MCF 10A (cell line): Measurements from ENCODE around the gene RORB. TPM values are rescaled to one million over a fixed set of nuclear protein-coding genes. Genes with fewer than 3 reads are reported as not detected.

ENCODE experiments used
- BruUV-seq: library from RNA; stranded (reverse); fragments of 400-500 nt; replicated peaks from 2 replicates; lab custom pipeline; 2021; lab: Mats Ljungman, UMichigan
- CTCF ChIA-PET: fragments of 300-600 bp; sonication (Branson Sonifier 250); formaldehyde crosslinking; extraction: SDS; loops from one replicate; lab custom pipeline; 2021; ENCODE audit warnings: antibody characterized with exemption, inconsistent platforms; lab: Yijun Ruan, JAX
- POLR2A ChIA-PET: fragments of 300-600, 350-650 bp; sonication (Branson Sonifier 250); formaldehyde crosslinking; extraction: SDS; loops from one replicate; lab custom pipeline; 2020; ENCODE audit warnings: antibody characterized with exemption, inconsistent platforms; lab: Yijun Ruan, JAX
- DNase-seq: peaks from one replicate; pipeline ENCODE4 v3.0.0-alpha.2; 2018; ENCODE audit not compliant: unreplicated experiment
- H3K27ac Mint-ChIP-seq: one replicate; pipeline ENCODE4 v1.8.0; 2022; ENCODE audit warnings: mild to moderate bottlenecking, low read depth, mixed read lengths; ENCODE audit not compliant: unreplicated experiment
- H3K27me3 Mint-ChIP-seq: one replicate; pipeline ENCODE4 v1.8.0; 2022; ENCODE audit warnings: mixed read lengths; ENCODE audit not compliant: insufficient read depth, unreplicated experiment
- H3K36me3 Mint-ChIP-seq: one replicate; pipeline ENCODE4 v1.8.0; 2022; ENCODE audit warnings: mild to moderate bottlenecking, moderate library complexity, mixed read lengths; ENCODE audit not compliant: insufficient read depth, unreplicated experiment
- H3K4me1 Mint-ChIP-seq: one replicate; pipeline ENCODE4 v1.8.0; 2022; ENCODE audit warnings: mixed read lengths; ENCODE audit not compliant: insufficient read depth, unreplicated experiment
- H3K4me3 Mint-ChIP-seq: one replicate; pipeline ENCODE4 v1.8.0; 2022; ENCODE audit warnings: mild to moderate bottlenecking, moderate library complexity, mixed read lengths; ENCODE audit not compliant: unreplicated experiment
- H3K9me3 Mint-ChIP-seq: one replicate; pipeline ENCODE4 v1.8.0; 2022; ENCODE audit warnings: mixed read lengths; ENCODE audit not compliant: unreplicated experiment
- CTCF ChIP-seq: fragments of 200-600 bp; IDR thresholded peaks from one replicate; pipeline ENCODE4 v1.8.0; 2022; ENCODE audit warnings: antibody characterized with exemption, mild to moderate bottlenecking; ENCODE audit not compliant: unreplicated experiment
- intact Hi-C: fragments of 100-400 bp; cut with micrococcal nuclease; formaldehyde crosslinking; loops from 2 replicates; pipeline ENCODE4 v1.14.1; 2022
- total RNA-seq: library from RNA; stranded (reverse); gene quantifications from 2 replicates; pipeline ENCODE4 v1.2.3, GENCODE V29; 2022

RORB gene
- total RNA-seq, 1 experiment from 2014 or later, result not detected

DNA sequence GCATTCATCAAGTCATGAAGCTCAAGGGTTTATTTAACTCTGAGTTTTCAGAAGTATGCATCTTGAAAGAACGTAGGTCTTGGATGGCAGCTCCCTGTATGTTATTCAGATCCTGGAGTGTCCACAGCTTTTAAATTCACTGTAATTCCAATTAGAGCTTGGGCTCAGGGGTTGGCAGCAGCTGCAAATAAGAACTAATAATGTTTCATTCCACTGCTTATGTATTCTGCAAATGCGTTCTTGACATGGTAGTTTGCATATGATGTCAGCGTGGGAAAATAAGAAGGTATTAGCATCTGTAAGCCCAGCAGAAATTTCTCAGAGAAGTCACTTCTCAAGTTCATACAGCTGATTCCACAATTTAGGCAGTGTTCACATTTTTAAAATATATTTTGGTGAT is 58.4 kb downstream of the RORB start:
- intact Hi-C loops, result no loop called here
- POLR2A ChIA-PET, result interaction anchor here (0.6 kb wide), 1 partner anchor 1968 kb away, joined by 4 read pairs; no protein-coding TSS in a partner anchor
- Mint-ChIP-seq H3K27ac (no peak overlapping the region), H3K4me3 (no peak overlapping the region), H3K9me3 (no peaks in the 10 kb centered on the region), H3K36me3 (no peaks in the 10 kb centered on the region), H3K4me1 (no peaks in the 10 kb centered on the region), H3K27me3 (peaks cover 69% of the 10 kb centered on the region)
- CTCF ChIA-PET, result interaction anchor here (0.6 to 0.7 kb wide), 2 partner anchors 15 to 997 kb away, joined by 3 read pairs; no protein-coding TSS in a partner anchor
- BruUV-seq, result no TSS peak
- DNase-seq, result no peak
- no peak for TF ChIP-seq CTCF

- BruUV-seq, result no TSS peak
- CTCF ChIA-PET, result interaction anchor here (0.6 kb wide), 1 partner anchor 817 kb away, joined by 4 read pairs; no protein-coding TSS in a partner anchor
- Mint-ChIP-seq H3K9me3 (no peaks in the 10 kb centered on the region), H3K27ac (no peak overlapping the region), H3K4me3 (no peak overlapping the region), H3K4me1 (no peaks in the 10 kb centered on the region), H3K27me3 (peaks cover 64% of the 10 kb centered on the region), H3K36me3 (no peaks in the 10 kb centered on the region)
- POLR2A ChIA-PET, result no interaction called here
- TF ChIP-seq CTCF, result no peak
- no peak for DNase-seq
- intact Hi-C loops, result no loop called here
Measured at GRCh38 chr9:74556685-74557084, 59.5 kb downstream of the RORB start.

- no peak overlapping the region for H3K4me3 Mint-ChIP-seq
Measured at GRCh38 chr9:74557571-74557970, 60.4 kb downstream of the RORB start.

DNA sequence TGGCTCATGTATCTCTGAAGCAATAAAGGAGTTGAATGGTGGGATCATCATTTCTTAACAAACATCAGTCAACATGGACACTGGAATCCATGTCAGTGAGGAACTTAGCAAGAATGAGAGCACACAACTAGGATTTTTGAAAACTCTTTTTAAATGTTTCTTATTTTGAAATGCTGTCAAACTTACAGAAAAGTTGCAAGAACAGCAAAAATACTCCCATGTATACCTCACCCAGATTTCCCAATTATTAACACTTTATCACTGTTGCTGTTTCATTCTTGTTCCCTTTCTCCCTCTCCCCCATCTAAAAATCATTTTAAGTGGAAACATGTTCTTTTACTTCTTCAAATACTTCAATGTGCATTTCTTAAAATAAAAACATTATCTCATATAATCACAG is 65.5 kb downstream of the RORB start:
- Mint-ChIP-seq H3K36me3 (no peaks in the 10 kb centered on the region), H3K27me3 (peaks cover 50% of the 10 kb centered on the region), H3K4me3 (no peak overlapping the region), H3K9me3 (no peaks in the 10 kb centered on the region), H3K4me1 (no peaks in the 10 kb centered on the region), H3K27ac (no peak overlapping the region)
- intact Hi-C loops, result no loop called here
- POLR2A ChIA-PET, result no interaction called here
- no peak for TF ChIP-seq CTCF
- no TSS peak for BruUV-seq
- CTCF ChIA-PET, result no interaction called here
- no peak for DNase-seq

More at GRCh38 chr9:74557571-74557970, 60.4 kb downstream of the RORB start:
- CTCF ChIA-PET, result interaction anchor here (0.6 kb wide), 1 partner anchor 255 kb away, joined by 3 read pairs; no protein-coding TSS in a partner anchor
- intact Hi-C loops, result no loop called here
- no peaks in the 10 kb centered on the region for H3K4me1 Mint-ChIP-seq
- BruUV-seq, result no TSS peak
- no peak for TF ChIP-seq CTCF
- POLR2A ChIA-PET, result no interaction called here
- no peak overlapping the region for H3K27ac Mint-ChIP-seq
- H3K9me3 Mint-ChIP-seq, result no peaks in the 10 kb centered on the region
- no peak for DNase-seq
- no peaks in the 10 kb centered on the region for H3K36me3 Mint-ChIP-seq
- peaks cover 55% of the 10 kb centered on the region for H3K27me3 Mint-ChIP-seq
